K562 (cell line): Measurements from ENCODE around the gene LINGO3. TPM values are rescaled to one million over a fixed set of nuclear protein-coding genes. Genes with fewer than 3 reads are reported as not detected.

ENCODE experiments used
- CCNT2 ChIP-seq: IDR thresholded peaks from 2 replicates; pipeline ENCODE4 v1.6.1; 2011; ENCODE audit warnings: borderline replicate concordance, low read depth, mild to moderate bottlenecking, moderate library complexity, mixed read lengths, low read length; ENCODE audit not compliant: insufficient read length; ENCODE audit errors: extremely low read depth
- E2F4 ChIP-seq: sonication (generic); formaldehyde crosslinking; IDR thresholded peaks from 2 replicates; pipeline ENCODE4 v1.8.0; 2022; ENCODE audit warnings: mild to moderate bottlenecking, low read depth, missing genetic modification reagents
- ESRRA ChIP-seq: fragments of 450-650 bp; IDR thresholded peaks from 2 replicates; pipeline ENCODE4 v1.6.1; 2014; ENCODE audit warnings: low read depth, mild to moderate bottlenecking, moderate library complexity, borderline replicate concordance
- FIP1L1 ChIP-seq: fragments of 200-400 bp; formaldehyde crosslinking; IDR thresholded peaks from 2 replicates; pipeline ENCODE4 v1.6.1; 2018; ENCODE audit warnings: mild to moderate bottlenecking, low read depth, low read length; ENCODE audit not compliant: poor library complexity, severe bottlenecking
- IRF9 ChIP-seq: fragments of 450-650 bp; IDR thresholded peaks from 2 replicates; pipeline ENCODE4 v1.6.1; 2016; ENCODE audit warnings: missing biosample characterization, missing genetic modification characterization
- JUND ChIP-seq, 2 experiments: IDR thresholded peaks; 2 replicates in 1 of 2; 3 replicates in 1 of 2; pipeline ENCODE4 v1.6.1; 2011; ENCODE audit warnings: borderline replicate concordance in 2 of 2, low read depth in 2 of 2, low read length in 2 of 2, improper control_type of control experiment in 1 of 2, missing biosample characterization in 1 of 2, missing genetic modification characterization in 1 of 2, missing genetic modification reagents in 1 of 2
- LARP7 ChIP-seq: fragments of 450-650 bp; IDR thresholded peaks from 2 replicates; pipeline ENCODE4 v1.6.1; 2016
- NCOA1 ChIP-seq: fragments of 450-650 bp; IDR thresholded peaks from 2 replicates; pipeline ENCODE4 v1.6.1; 2016; ENCODE audit warnings: low read depth
- NR1H2 ChIP-seq: sonication (generic); formaldehyde crosslinking; IDR thresholded peaks from 2 replicates; pipeline ENCODE4 v1.4.0; 2020; ENCODE audit warnings: mild to moderate bottlenecking, missing genetic modification reagents
- RFX5 ChIP-seq: IDR thresholded peaks from 2 replicates; pipeline ENCODE4 v1.6.1; 2011; ENCODE audit warnings: low read depth, mild to moderate bottlenecking, improper control_type of control experiment, low read length
- SMARCC2 ChIP-seq: fragments of 450-650 bp; IDR thresholded peaks from 2 replicates; pipeline ENCODE4 v1.6.1; 2017; ENCODE audit warnings: antibody characterized with exemption, moderate library complexity, mild to moderate bottlenecking, low read depth
- SP1 ChIP-seq: sonication (generic); formaldehyde crosslinking; IDR thresholded peaks from 2 replicates; pipeline ENCODE4 v1.8.1; 2022; ENCODE audit warnings: mild to moderate bottlenecking, missing genetic modification reagents
- TRIM25 ChIP-seq: fragments of 450-650 bp; IDR thresholded peaks from 2 replicates; pipeline ENCODE4 v1.7.0; 2016; ENCODE audit warnings: borderline replicate concordance
- ZNF165 ChIP-seq: fragments of 250-450 bp; sonication (Bioruptor Pico); IDR thresholded peaks from 2 replicates; pipeline ENCODE4 v1.4.0; 2020; ENCODE audit warnings: borderline replicate concordance
- ZNF239 ChIP-seq: fragments of 250-450 bp; sonication (Bioruptor Pico); IDR thresholded peaks from 2 replicates; pipeline ENCODE4 v1.4.0; 2020; ENCODE audit warnings: mild to moderate bottlenecking
- ZNF280A ChIP-seq: fragments of 450-650 bp; IDR thresholded peaks from 2 replicates; pipeline ENCODE4 v1.6.1; 2018; ENCODE audit warnings: mild to moderate bottlenecking, low read depth; ENCODE audit not compliant: partially characterized antibody
- ZNF589 ChIP-seq: fragments of 200-800 bp; sonication (Bioruptor generic); IDR thresholded peaks from 2 replicates; pipeline ENCODE4 v1.6.1; 2016; ENCODE audit warnings: low read depth, missing genetic modification characterization, missing compliant biosample characterization
- ZNF778 ChIP-seq: fragments of 450-650 bp; formaldehyde crosslinking; IDR thresholded peaks from 2 replicates; pipeline ENCODE4 v1.4.0; 2020; ENCODE audit warnings: mild to moderate bottlenecking, moderate library complexity
- polyA plus RNA-seq, 8 experiments: library from polyadenylated mRNA; depleted of rRNA in 4 of 8; stranded (reverse) in 5 of 8; unstranded in 3 of 8; fragments of >200 nt; fragmentation: Nextera tagmentation in 2 of 8; fragmentation: Illumina TruSeq in 1 of 8; extraction: Ambion mirVana in 2 of 8; extraction: Trizol in 1 of 8; gene quantifications; 2 replicates each; pipeline versions ENCODE4 v1.2.1 to v1.2.3, GENCODE V29; 2011 to 2014; ENCODE audit warnings: inconsistent platforms in 1 of 8, missing spikeins in 1 of 8
- total RNA-seq, 7 experiments: library from RNA; depleted of rRNA in 6 of 7; stranded (reverse); fragments of >200 nt in 6 of 7; fragmentation: Illumina TruSeq in 2 of 7; extraction: Trizol in 2 of 7; gene quantifications; 2 replicates each; pipeline versions ENCODE4 v1.2.1 to v1.2.3, GENCODE V29; 2011 to 2021; ENCODE audit warnings: low replicate concordance in 1 of 7
- TF ChIP-seq, protein P1 (sequence below): fragments of 250-450 bp; sonication (Bioruptor Pico); IDR thresholded peaks from 2 replicates; pipeline ENCODE4 v1.5.0; 2020; ENCODE audit warnings: mild to moderate bottlenecking, borderline replicate concordance

Gene LINGO3
- total and polyA plus RNA-seq, 9 of the 15 experiments (the other 6 are each of a cell fraction or from before 2014, with no cell fraction given) = 0.03 to 0.05 (median 0.03) TPM; not detected in 6

DNA sequence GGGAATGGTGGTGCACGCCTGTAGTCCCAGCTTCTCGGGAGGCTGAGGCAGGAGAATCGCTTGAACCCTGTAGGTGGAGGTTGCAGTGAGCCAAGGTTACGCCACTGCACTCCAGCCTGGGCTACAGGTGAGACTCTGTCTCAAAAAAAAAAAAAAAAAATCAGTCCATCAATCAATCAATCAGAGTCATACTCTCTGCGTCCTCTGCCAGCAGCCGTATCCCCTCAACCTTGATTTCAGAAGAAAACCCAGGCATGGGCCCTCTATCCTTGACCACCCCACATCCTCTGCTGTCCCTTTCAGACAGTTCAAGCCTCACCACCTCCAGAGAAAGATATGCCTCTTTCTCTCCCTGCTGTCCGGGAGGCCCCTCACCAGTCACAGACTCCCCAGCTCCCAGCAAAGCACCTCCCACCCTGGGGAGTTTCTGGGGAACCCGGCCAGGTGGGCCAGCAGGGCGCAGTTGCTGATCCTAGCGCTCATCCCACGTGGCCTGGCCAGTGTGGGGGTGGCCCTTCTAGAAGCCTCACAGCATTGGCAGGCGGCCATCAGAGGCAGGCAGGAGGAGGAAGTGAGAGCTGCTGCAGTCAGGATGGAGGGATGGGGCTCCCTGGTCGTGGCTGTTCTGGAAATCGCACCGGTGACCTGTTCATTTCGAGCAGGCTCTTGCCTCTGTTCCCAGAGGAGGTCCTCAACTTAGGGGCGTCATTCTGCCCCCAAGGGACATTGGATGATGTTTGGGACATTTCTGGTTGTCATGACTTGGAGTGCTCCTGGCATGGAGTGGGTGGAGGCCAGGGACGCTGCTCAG is 41.6 kb downstream of the LINGO3 start (continued):
- TF ChIP-seq E2F4 (CRISPR knock-in tag) (no peak), ZNF280A (no peak), CCNT2 (peak; percentile 52), ZNF239 (CRISPR knock-in tag) (no peak), JUND (IDR thresholded peaks at IDR 0.05; ENCODE audit: borderline replicate concordance, low read depth, low read length) (peak; percentile 54), JUND (tag; IDR thresholded peaks at IDR 0.05; ENCODE audit: borderline replicate concordance, low read depth, low read length) (peak; percentile 51; the same call in 1 of the 3 replicates), LARP7 (no peak), RFX5 (no peak), NCOA1 (no peak), SP1 (no peak), ZNF165 (no peak), SMARCC2 (no peak), NR1H2 (CRISPR knock-in tag) (no peak), TRIM25 (no peak), ZNF589 (CRISPR knock-in tag) (no peak), ESRRA (no peak), FIP1L1 (no peak), IRF9 (tag) (no peak), ZNF778 (CRISPR knock-in tag) (no peak)
- TF ChIP-seq, protein P1, sequence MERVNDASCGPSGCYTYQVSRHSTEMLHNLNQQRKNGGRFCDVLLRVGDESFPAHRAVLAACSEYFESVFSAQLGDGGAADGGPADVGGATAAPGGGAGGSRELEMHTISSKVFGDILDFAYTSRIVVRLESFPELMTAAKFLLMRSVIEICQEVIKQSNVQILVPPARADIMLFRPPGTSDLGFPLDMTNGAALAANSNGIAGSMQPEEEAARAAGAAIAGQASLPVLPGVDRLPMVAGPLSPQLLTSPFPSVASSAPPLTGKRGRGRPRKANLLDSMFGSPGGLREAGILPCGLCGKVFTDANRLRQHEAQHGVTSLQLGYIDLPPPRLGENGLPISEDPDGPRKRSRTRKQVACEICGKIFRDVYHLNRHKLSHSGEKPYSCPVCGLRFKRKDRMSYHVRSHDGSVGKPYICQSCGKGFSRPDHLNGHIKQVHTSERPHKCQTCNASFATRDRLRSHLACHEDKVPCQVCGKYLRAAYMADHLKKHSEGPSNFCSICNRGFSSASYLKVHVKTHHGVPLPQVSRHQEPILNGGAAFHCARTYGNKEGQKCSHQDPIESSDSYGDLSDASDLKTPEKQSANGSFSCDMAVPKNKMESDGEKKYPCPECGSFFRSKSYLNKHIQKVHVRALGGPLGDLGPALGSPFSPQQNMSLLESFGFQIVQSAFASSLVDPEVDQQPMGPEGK (CRISPR knock-in tag) = no peak
